ENCODE data around the gene KRTAP12-1.

Gene KRTAP12-1

DNA sequence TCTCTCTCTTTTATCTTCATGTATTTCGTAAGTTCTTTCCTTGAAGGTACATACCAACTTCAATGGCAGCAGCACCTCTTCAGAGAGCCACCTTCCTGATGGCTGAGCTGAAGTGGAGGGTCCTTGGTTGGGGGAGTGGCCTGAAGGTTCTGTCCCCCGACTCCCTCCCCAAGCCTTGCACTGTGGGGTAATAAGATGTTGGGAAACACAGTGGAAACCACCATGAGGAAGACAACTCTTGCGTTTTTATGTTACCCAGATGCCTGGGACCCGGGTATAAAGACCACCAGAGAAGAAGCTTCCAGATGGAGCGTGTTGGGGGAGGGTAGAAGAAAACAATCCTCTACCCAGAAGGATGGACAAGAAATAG lies 23.4 kb downstream of the KRTAP12-1 start:
- no peak overlapping the region for H3K4me3 ChIP-seq (ENCODE audit: low read depth, low read length)

DNA sequence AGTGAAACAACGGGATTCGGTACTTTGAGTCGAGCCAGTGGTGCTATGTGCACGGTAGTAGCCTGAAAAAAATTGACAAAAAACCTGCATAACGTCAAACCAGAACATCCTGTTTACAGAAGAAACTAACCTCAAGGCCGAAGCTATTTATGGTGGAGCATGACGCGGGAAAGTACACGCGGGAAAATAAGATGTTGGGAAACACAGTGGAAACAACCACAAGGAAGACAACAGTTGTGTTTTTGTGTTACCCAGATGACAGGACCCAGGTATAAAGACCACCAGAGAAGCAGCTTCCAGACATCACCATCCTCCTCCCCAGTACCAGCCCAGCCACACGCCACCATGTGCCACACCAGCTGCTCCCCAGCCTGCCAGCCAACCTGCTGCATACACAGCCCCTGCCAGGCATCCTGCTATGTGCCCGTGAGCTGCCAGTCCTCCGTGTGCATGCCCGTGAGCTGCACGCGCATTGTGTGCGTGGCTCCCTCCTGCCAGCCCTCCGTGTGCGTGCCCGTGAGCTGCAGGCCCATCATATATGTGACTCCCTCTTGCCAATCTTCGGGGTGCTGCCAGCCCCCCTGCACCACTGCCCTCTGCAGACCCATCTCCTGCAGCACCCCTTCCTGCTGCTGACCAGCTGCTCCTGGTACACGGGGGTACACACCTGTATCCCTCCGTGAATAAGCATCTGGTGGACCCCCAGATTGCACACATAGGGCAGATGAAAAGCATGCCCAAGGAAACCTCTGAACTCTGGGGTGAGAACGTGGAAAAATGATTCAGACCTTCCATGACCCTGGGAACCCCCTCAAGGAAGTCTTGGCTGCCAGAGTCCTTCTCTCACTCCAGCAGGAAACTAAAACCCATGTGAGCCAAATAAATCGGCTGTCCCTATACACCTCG lies 24.1 kb downstream of the KRTAP12-1 start, which contains the start of gene KRTAP12-3:
Gene KRTAP12-3, plus strand, starts transcription at position 298 of the 906 bp plus-strand sequence. Its CDS starts 48 bp downstream, at position 346.
- TF ChIP-seq, protein P1, sequence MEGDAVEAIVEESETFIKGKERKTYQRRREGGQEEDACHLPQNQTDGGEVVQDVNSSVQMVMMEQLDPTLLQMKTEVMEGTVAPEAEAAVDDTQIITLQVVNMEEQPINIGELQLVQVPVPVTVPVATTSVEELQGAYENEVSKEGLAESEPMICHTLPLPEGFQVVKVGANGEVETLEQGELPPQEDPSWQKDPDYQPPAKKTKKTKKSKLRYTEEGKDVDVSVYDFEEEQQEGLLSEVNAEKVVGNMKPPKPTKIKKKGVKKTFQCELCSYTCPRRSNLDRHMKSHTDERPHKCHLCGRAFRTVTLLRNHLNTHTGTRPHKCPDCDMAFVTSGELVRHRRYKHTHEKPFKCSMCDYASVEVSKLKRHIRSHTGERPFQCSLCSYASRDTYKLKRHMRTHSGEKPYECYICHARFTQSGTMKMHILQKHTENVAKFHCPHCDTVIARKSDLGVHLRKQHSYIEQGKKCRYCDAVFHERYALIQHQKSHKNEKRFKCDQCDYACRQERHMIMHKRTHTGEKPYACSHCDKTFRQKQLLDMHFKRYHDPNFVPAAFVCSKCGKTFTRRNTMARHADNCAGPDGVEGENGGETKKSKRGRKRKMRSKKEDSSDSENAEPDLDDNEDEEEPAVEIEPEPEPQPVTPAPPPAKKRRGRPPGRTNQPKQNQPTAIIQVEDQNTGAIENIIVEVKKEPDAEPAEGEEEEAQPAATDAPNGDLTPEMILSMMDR (IDR thresholded peaks at IDR 0.05; ENCODE audit: low read depth, low read length): no peak
- H3K4me3 ChIP-seq (ENCODE audit: low read depth, low read length): no peak within 1 kb of the TSS

More for the DNA sequence above, 23.4 kb downstream of the KRTAP12-1 start:
- TF ChIP-seq, protein P1 (IDR thresholded peaks at IDR 0.05; ENCODE audit: low read depth, low read length): no peak

DNA sequence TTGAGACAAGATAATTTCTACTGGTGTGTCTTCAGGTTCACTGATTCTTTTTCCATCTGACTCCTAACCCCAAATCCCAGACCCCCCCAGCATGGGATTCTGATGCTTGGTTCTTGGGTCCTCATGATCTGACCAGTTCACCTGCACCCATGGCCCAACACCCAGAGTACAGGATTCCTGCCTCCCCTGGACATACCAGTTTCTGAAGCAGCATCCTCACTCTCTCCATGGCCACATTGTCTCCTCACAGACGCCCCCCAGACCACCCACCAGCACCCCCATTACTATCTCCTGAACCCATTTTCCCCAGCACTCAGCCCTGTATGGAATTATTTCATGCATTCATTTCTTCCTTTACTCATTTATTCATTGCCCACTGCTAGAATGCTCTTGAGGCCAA lies 25.1 kb downstream of the KRTAP12-1 start:
- H3K4me3 ChIP-seq (ENCODE audit: low read depth, low read length): no peak overlapping the region

DNA sequence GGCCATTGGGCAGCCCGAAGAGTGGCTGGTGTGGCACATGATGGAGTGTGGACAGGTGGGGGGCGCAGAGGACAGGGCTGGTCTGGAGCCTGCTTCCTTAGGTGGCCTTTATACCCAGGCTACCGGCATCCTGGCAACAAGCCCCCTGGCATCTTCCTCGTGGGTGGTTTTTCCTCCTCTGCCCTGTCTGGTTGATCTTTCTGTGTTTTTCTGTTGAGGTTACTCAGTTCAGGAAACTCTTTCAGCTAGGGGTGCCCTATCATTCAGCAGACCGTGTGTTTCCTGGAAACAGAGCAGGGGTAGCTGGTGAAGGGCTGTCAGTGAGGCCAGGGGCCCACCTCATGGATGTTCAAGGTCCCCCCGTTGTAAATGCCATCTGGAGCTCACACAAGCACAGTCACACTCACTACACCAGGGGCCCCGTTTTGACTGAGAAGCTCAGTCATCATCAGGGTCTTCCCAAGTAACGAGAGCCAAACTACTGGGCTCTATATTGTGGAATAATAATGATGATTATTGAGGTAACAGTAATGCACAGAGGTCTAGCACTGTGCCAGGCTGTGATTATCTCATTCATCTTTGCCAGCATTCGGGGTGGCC lies 27.3 kb downstream of the KRTAP12-1 start, which contains the start of gene KRTAP12-4:
Gene KRTAP12-4, minus strand, starts transcription at position 84 of the 600 bp plus-strand sequence. Its CDS starts 45 bp downstream, at position 39.
- TF ChIP-seq, protein P1 (IDR thresholded peaks at IDR 0.05; ENCODE audit: low read depth, low read length): no peak

More for the DNA sequence above, 25.1 kb downstream of the KRTAP12-1 start:
- TF ChIP-seq, protein P1 (IDR thresholded peaks at IDR 0.05; ENCODE audit: low read depth, low read length): no peak

DNA sequence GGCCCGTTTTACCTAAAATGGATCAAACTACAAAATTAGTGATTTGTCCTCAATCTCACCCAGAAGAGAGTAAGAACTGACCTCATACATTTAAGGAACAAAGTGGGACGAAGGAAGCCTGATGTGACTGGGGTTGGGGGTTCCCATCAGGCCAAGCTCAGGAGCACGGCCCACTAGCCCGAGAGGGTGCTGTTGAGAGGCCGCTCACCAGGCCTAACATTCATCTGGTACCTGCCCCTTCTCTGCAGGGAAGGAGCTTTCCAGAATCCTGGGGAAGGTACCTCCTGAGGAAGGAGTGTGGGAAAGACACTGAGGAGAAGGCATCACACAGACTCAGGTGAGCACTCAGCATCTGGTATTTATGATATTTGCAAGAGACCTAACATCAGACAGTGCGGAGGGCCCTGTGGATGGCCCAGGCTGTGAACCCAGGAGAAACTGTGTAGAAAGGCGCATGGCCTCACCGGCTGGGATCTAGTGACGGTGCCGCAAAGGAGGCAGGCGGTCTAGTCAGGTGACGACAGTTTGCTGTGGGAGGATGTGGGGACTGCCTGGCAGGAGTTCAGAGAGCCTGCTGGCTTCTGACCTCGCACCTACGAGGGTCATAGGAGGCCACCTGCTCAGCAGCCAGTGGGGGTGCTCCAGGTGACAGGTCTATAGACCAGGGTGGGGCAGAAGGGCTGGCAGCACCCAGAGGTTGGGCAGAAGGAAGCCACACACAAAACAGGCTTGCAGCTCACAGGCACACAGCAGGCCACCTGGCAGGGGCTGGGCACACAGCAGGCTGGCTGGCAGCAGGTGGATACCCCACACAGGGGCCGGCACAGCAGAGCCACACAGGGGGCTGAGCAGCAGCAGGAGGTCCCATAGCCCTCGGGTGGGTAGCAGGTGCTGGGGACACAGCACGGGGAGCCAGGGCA lies 28.0 kb downstream of the KRTAP12-1 start:
- TF ChIP-seq, protein P1 (IDR thresholded peaks at IDR 0.05; ENCODE audit: low read depth, low read length): no peak
- no peak overlapping the region for H3K4me3 ChIP-seq (ENCODE audit: low read depth, low read length)

More for the DNA sequence above, 27.3 kb downstream of the KRTAP12-1 start, which contains the start of gene KRTAP12-4:
- H3K4me3 ChIP-seq (ENCODE audit: low read depth, low read length): no peak within 1 kb of the TSS

DNA sequence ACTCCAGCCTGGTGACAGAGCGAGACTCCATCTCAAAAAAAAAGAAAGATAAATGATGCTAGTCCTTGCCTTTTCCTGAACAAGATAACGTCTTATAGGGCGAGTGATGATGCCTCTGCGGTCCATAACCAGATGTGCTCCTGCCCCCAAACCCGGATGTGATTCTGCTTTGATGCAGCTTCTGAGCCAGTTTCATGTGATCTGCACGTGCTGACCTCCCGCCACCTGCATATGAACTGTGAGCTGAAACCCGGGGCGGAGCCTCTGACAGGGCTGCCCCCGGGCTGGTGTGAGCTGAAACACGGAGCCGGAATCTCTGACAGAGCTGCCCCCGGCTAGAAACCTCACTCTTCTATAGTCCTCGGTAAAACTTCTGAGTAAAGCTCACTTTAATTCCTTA lies 28.8 kb downstream of the KRTAP12-1 start:
- H3K4me3 ChIP-seq (ENCODE audit: low read depth, low read length): no peak overlapping the region
- TF ChIP-seq, protein P1 (IDR thresholded peaks at IDR 0.05; ENCODE audit: low read depth, low read length): no peak
